Caco-2 (cell line): ENCODE measurements around the gene UBE2U. TPM values are rescaled to one million over a fixed set of nuclear protein-coding genes. Genes with fewer than 3 reads are reported as not detected.

Experiments
- BruUV-seq: library from RNA; stranded (reverse); fragments of 400-500 nt; replicated peaks from 2 replicates; lab custom pipeline; 2021; lab: Mats Ljungman, UMichigan
- CTCF ChIA-PET: fragments of 300-600 bp; sonication (Branson Sonifier 250); formaldehyde crosslinking; loops from one replicate; lab custom pipeline; 2022; ENCODE audit warnings: antibody characterized with exemption; lab: Charles Lee
- POLR2A ChIA-PET: fragments of 300-600 bp; sonication (Branson Sonifier 250); formaldehyde crosslinking; loops from one replicate; lab custom pipeline; 2022; ENCODE audit warnings: antibody characterized with exemption; lab: Charles Lee
- DNase-seq, 2 experiments: peaks; one replicate each; pipeline versions ENCODE4 v3.0.0 to v3.0.0-alpha.2; 2020 to 2022
- H3K27me3 ChIP-seq: replicated peaks from 2 replicates; pipeline ENCODE4 v1.6.0; 2011; ENCODE audit warnings: low read length; ENCODE audit not compliant: control insufficient read depth, insufficient read depth
- H3K36me3 ChIP-seq: 2 replicates; pipeline ENCODE4 v1.5.1; 2011; ENCODE audit warnings: low read length; ENCODE audit not compliant: control insufficient read depth, insufficient read depth
- H3K4me1 ChIP-seq: fragments of 250-450 bp; sonication (Bioruptor Pico); 2 replicates; pipeline ENCODE4 v1.5.1; 2020; ENCODE audit warnings: mild to moderate bottlenecking
- H3K4me3 ChIP-seq: 2 replicates; pipeline ENCODE4 v1.5.1; 2011; ENCODE audit warnings: low read depth, mild to moderate bottlenecking, control low read depth, low read length
- H3K9me3 ChIP-seq: fragments of 250-450 bp; sonication (Bioruptor Pico); 2 replicates; pipeline ENCODE4 v1.5.1; 2020; ENCODE audit warnings: mild to moderate bottlenecking, moderate library complexity
- H3K27ac Mint-ChIP-seq: one replicate; pipeline ENCODE4 v1.8.0; 2022; ENCODE audit warnings: mixed read lengths; ENCODE audit not compliant: unreplicated experiment
- H3K27me3 Mint-ChIP-seq: one replicate; pipeline ENCODE4 v1.8.0; 2022; ENCODE audit warnings: mixed read lengths; ENCODE audit not compliant: insufficient read depth, unreplicated experiment
- H3K36me3 Mint-ChIP-seq: one replicate; pipeline ENCODE4 v1.8.0; 2022; ENCODE audit warnings: mild to moderate bottlenecking, mixed read lengths; ENCODE audit not compliant: insufficient read depth, unreplicated experiment
- H3K4me1 Mint-ChIP-seq: one replicate; pipeline ENCODE4 v1.8.0; 2022; ENCODE audit warnings: low read depth, mixed read lengths; ENCODE audit not compliant: unreplicated experiment
- H3K4me3 Mint-ChIP-seq: one replicate; pipeline ENCODE4 v1.8.0; 2022; ENCODE audit warnings: mild to moderate bottlenecking, moderate library complexity, mixed read lengths; ENCODE audit not compliant: unreplicated experiment
- H3K9me3 Mint-ChIP-seq: one replicate; pipeline ENCODE4 v1.8.0; 2022; ENCODE audit warnings: mixed read lengths; ENCODE audit not compliant: unreplicated experiment
- intact Hi-C: fragments of 100-400 bp; cut with micrococcal nuclease; formaldehyde crosslinking; loops from one replicate; pipeline ENCODE4 v1.10.0; 2022; ENCODE audit not compliant: unreplicated experiment
- total RNA-seq: library from RNA; stranded (reverse); gene quantifications from 2 replicates; pipeline ENCODE4 v1.2.3, GENCODE V29; 2022
- TF ChIP-seq, protein P1 (sequence below), 2 experiments: fragments of 200-600 bp in 1 of 2; IDR thresholded peaks; 1 replicate in 1 of 2; 2 replicates in 1 of 2; pipeline versions ENCODE4 v1.5.1 to v1.8.0; 2011 to 2022; ENCODE audit warnings: antibody characterized with exemption in 1 of 2, control low read depth in 1 of 2, inconsistent platforms in 1 of 2, low read depth in 1 of 2, low read length in 1 of 2, mild to moderate bottlenecking in 1 of 2, moderate library complexity in 1 of 2; ENCODE audit not compliant: insufficient read depth in 1 of 2, severe bottlenecking in 1 of 2, unreplicated experiment in 1 of 2

The UBE2U gene
- total RNA-seq, 1 experiment from 2014 or later, result not detected

DNA sequence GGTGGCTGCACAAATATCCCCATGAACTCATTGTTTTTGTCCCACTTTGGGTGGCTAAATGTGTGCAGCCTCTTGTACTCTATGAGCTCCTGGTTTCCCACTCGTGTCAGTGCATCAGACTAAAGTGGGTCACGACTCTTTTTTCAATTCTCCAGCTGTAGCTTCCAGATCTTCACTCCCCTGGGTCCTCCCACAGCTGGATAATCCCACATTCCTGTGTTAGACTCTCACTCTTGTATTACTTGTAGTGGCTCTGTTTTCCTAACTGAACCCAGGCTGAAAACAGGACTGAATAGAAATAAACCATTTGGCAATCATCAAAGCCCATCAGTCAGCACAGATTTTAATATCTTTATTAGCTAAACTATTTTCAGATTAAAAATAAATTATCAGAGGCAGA is 60.4 kb downstream of the UBE2U start:
- DNase-seq, result no peak
- intact Hi-C loops, result no loop called here
- H3K27ac Mint-ChIP-seq, result no peak overlapping the region
- no peaks in the 10 kb centered on the region for H3K9me3 Mint-ChIP-seq
- Histone ChIP-seq H3K9me3 (no peaks in the 10 kb centered on the region), H3K27me3 (no peaks in the 10 kb centered on the region), H3K4me3 (no peak overlapping the region), H3K4me1 (no peaks in the 10 kb centered on the region), H3K36me3 (no peaks in the 10 kb centered on the region)
- TF ChIP-seq, protein P1, sequence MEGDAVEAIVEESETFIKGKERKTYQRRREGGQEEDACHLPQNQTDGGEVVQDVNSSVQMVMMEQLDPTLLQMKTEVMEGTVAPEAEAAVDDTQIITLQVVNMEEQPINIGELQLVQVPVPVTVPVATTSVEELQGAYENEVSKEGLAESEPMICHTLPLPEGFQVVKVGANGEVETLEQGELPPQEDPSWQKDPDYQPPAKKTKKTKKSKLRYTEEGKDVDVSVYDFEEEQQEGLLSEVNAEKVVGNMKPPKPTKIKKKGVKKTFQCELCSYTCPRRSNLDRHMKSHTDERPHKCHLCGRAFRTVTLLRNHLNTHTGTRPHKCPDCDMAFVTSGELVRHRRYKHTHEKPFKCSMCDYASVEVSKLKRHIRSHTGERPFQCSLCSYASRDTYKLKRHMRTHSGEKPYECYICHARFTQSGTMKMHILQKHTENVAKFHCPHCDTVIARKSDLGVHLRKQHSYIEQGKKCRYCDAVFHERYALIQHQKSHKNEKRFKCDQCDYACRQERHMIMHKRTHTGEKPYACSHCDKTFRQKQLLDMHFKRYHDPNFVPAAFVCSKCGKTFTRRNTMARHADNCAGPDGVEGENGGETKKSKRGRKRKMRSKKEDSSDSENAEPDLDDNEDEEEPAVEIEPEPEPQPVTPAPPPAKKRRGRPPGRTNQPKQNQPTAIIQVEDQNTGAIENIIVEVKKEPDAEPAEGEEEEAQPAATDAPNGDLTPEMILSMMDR (IDR thresholded peaks at IDR 0.05; ENCODE audit: insufficient read depth in 1 of 2, low read depth in 1 of 2, low read length in 1 of 2, severe bottlenecking in 1 of 2, unreplicated experiment in 1 of 2), result no peak
- POLR2A ChIA-PET, result no interaction called here
- H3K4me3 Mint-ChIP-seq, result no peak overlapping the region
- no peaks in the 10 kb centered on the region for H3K4me1 Mint-ChIP-seq
- BruUV-seq, result no TSS peak
- peaks cover 10% of the 10 kb centered on the region for H3K27me3 Mint-ChIP-seq
- CTCF ChIA-PET, result no interaction called here
- no peaks in the 10 kb centered on the region for H3K36me3 Mint-ChIP-seq

- no peaks in the 10 kb centered on the region for H3K27me3 ChIP-seq
- TF ChIP-seq, protein P1 (IDR thresholded peaks at IDR 0.05; ENCODE audit: insufficient read depth in 1 of 2, low read depth in 1 of 2, low read length in 1 of 2, severe bottlenecking in 1 of 2, unreplicated experiment in 1 of 2), result no peak
- H3K4me3 ChIP-seq, result no peak overlapping the region
- H3K27me3 Mint-ChIP-seq, result peaks cover 7% of the 10 kb centered on the region
- no TSS peak for BruUV-seq
- no peaks in the 10 kb centered on the region for H3K9me3 ChIP-seq
- H3K27ac Mint-ChIP-seq, result no peak overlapping the region
- no peaks in the 10 kb centered on the region for H3K4me1 Mint-ChIP-seq
- POLR2A ChIA-PET, result no interaction called here
- intact Hi-C loops, result no loop called here
- CTCF ChIA-PET, result no interaction called here
- no peaks in the 10 kb centered on the region for H3K9me3 Mint-ChIP-seq
- no peaks in the 10 kb centered on the region for H3K4me1 ChIP-seq
- H3K4me3 Mint-ChIP-seq, result no peak overlapping the region
- no peaks in the 10 kb centered on the region for H3K36me3 Mint-ChIP-seq
- DNase-seq, result no peak
- H3K36me3 ChIP-seq, result no peaks in the 10 kb centered on the region
Observed at GRCh38 chr1:64265141-64265540, 61.7 kb downstream of the UBE2U start.

DNA sequence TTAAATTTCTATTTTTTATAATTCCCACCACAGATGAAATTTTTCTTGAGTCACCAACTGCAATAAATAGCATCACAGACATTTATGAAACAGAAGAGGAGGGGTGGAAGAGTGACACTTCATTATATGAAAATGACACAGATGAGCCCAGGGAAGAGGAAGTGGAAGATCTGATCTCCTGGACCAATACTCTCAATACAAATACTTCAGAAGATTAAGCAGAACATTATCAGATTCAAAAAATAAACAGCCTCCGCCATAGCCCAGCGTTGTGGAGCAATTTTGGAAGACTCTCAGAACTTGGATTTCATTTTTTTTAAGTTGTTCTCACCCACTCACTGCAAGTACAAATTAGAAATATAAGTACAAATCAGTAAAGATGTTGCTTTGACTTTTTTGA is 63.6 kb downstream of the UBE2U start:
- TF ChIP-seq, protein P1 (IDR thresholded peaks at IDR 0.05; ENCODE audit: insufficient read depth in 1 of 2, low read depth in 1 of 2, low read length in 1 of 2, severe bottlenecking in 1 of 2, unreplicated experiment in 1 of 2), result no peak
- POLR2A ChIA-PET, result no interaction called here
- H3K4me1 Mint-ChIP-seq, result no peaks in the 10 kb centered on the region
- DNase-seq, result no peak
- no peaks in the 10 kb centered on the region for H3K36me3 Mint-ChIP-seq
- intact Hi-C loops, result no loop called here
- Histone ChIP-seq H3K36me3 (no peaks in the 10 kb centered on the region), H3K4me3 (no peak overlapping the region), H3K9me3 (no peaks in the 10 kb centered on the region), H3K4me1 (no peaks in the 10 kb centered on the region), H3K27me3 (no peaks in the 10 kb centered on the region)
- H3K4me3 Mint-ChIP-seq, result no peak overlapping the region
- CTCF ChIA-PET, result no interaction called here
- no peaks in the 10 kb centered on the region for H3K9me3 Mint-ChIP-seq
- no peak overlapping the region for H3K27ac Mint-ChIP-seq
- no TSS peak for BruUV-seq
- H3K27me3 Mint-ChIP-seq, result peaks cover 1% of the 10 kb centered on the region
